HEK293 (cell line): ENCODE data around the gene LY6G5B.

ENCODE experiments used
- CTCF ChIA-PET: fragments of 350-600 bp; formaldehyde crosslinking; extraction: SDS; loops from one replicate; lab custom pipeline; 2021; ENCODE audit warnings: antibody characterized with exemption; lab: Yijun Ruan, JAX
- POLR2A ChIA-PET: fragments of 300-600 bp; formaldehyde crosslinking; extraction: SDS; loops from one replicate; lab custom pipeline; 2020; ENCODE audit warnings: antibody characterized with exemption, inconsistent platforms; lab: Yijun Ruan, JAX
- H3K27ac ChIP-seq: fragments of 200-500 bp; sonication (Bioruptor generic); 2 replicates; pipeline ENCODE4 v1.5.1; 2014; ENCODE audit warnings: low read depth, low read length, control low read depth, inconsistent platforms; ENCODE audit errors: extremely low read depth
- H3K36me3 ChIP-seq, 2 experiments: fragments of 200-500 bp in 1 of 2; sonication (Bioruptor generic) in 1 of 2; 1 replicate in 1 of 2; 2 replicates in 1 of 2; pipeline ENCODE4 v1.5.1; 2014 to 2017; ENCODE audit warnings: inconsistent platforms in 2 of 2, low read length in 2 of 2; ENCODE audit not compliant: control insufficient read depth in 2 of 2, insufficient read depth in 1 of 2
- H3K4me1 ChIP-seq: fragments of 200-500 bp; sonication (Bioruptor generic); 2 replicates; pipeline ENCODE4 v1.5.1; 2014; ENCODE audit warnings: mild to moderate bottlenecking, low read length, inconsistent platforms; ENCODE audit not compliant: control insufficient read depth, insufficient read depth
- H3K4me3 ChIP-seq: 2 replicates; pipeline ENCODE4 v1.5.1; 2011; ENCODE audit warnings: low read depth, mild to moderate bottlenecking, control low read depth, low read length, moderate library complexity
- H3K9me3 ChIP-seq: fragments of 200-500 bp; sonication (Bioruptor generic); 2 replicates; pipeline ENCODE4 v1.5.1; 2014; ENCODE audit warnings: low read depth, low read length, inconsistent platforms; ENCODE audit not compliant: control insufficient read depth, insufficient read depth
- BCL11A ChIP-seq: fragments of 450-650 bp; formaldehyde crosslinking; IDR thresholded peaks from 2 replicates; pipeline ENCODE4 v1.5.1; 2016; ENCODE audit warnings: low read depth, missing biosample characterization, missing genetic modification characterization
- BCL11B ChIP-seq: fragments of 450-650 bp; formaldehyde crosslinking; IDR thresholded peaks from 2 replicates; pipeline ENCODE4 v1.5.1; 2016; ENCODE audit warnings: low read depth, missing biosample characterization, missing genetic modification characterization
- GLIS1 ChIP-seq: fragments of 450-650 bp; formaldehyde crosslinking; IDR thresholded peaks from 2 replicates; pipeline ENCODE4 v1.5.1; 2016; ENCODE audit warnings: missing biosample characterization, missing genetic modification characterization
- MEIS1 ChIP-seq: sonication (generic); formaldehyde crosslinking; IDR thresholded peaks from 2 replicates; pipeline ENCODE4 v1.8.1; 2022; ENCODE audit warnings: missing genetic modification reagents, mild to moderate bottlenecking, borderline replicate concordance
- OVOL3 ChIP-seq: fragments of 450-650 bp; formaldehyde crosslinking; IDR thresholded peaks from 2 replicates; pipeline ENCODE4 v1.5.1; 2016; ENCODE audit warnings: missing biosample characterization, missing genetic modification characterization
- PRDM10 ChIP-seq: fragments of 450-650 bp; formaldehyde crosslinking; IDR thresholded peaks from 2 replicates; pipeline ENCODE4 v1.5.1; 2016; ENCODE audit warnings: missing biosample characterization, missing genetic modification characterization
- SALL2 ChIP-seq: fragments of 450-650 bp; formaldehyde crosslinking; IDR thresholded peaks from 2 replicates; pipeline ENCODE4 v1.5.0; 2017; ENCODE audit warnings: missing biosample characterization, mild to moderate bottlenecking, missing genetic modification characterization, borderline replicate concordance
- SETDB1 ChIP-seq: IDR thresholded peaks from one replicate; pipeline ENCODE4 v1.6.1; 2017; ENCODE audit warnings: mild to moderate bottlenecking, low read length, moderate library complexity, mixed read lengths; ENCODE audit not compliant: insufficient read length
- YY1 ChIP-seq: fragments of 450-650 bp; formaldehyde crosslinking; IDR thresholded peaks from 2 replicates; pipeline ENCODE4 v1.5.1; 2018; ENCODE audit warnings: missing biosample characterization, missing genetic modification characterization
- ZBTB20 ChIP-seq: fragments of 450-650 bp; formaldehyde crosslinking; IDR thresholded peaks from 2 replicates; pipeline ENCODE4 v1.5.1; 2016; ENCODE audit warnings: missing biosample characterization, missing genetic modification characterization
- ZFP3 ChIP-seq: fragments of 450-650 bp; formaldehyde crosslinking; IDR thresholded peaks from 2 replicates; pipeline ENCODE4 v1.5.1; 2016; ENCODE audit warnings: low read depth, missing biosample characterization, missing genetic modification characterization
- ZNF174 ChIP-seq: fragments of 450-650 bp; formaldehyde crosslinking; IDR thresholded peaks from 2 replicates; pipeline ENCODE4 v1.5.0; 2017; ENCODE audit warnings: missing biosample characterization, mild to moderate bottlenecking, missing genetic modification characterization
- ZNF324 ChIP-seq: fragments of 450-650 bp; formaldehyde crosslinking; IDR thresholded peaks from 2 replicates; pipeline ENCODE4 v1.5.1; 2016; ENCODE audit warnings: missing biosample characterization, missing genetic modification characterization
- ZNF433 ChIP-seq: fragments of 450-650 bp; formaldehyde crosslinking; IDR thresholded peaks from 2 replicates; pipeline ENCODE4 v1.5.1; 2016; ENCODE audit warnings: missing biosample characterization, missing genetic modification characterization, low read depth
- ZNF488 ChIP-seq: fragments of 450-650 bp; formaldehyde crosslinking; IDR thresholded peaks from 2 replicates; pipeline ENCODE4 v1.5.1; 2016; ENCODE audit warnings: missing biosample characterization, missing genetic modification characterization
- ZNF558 ChIP-seq: fragments of 450-650 bp; formaldehyde crosslinking; IDR thresholded peaks from 2 replicates; pipeline ENCODE4 v1.5.1; 2016; ENCODE audit warnings: missing biosample characterization, missing genetic modification characterization
- ZNF76 ChIP-seq: fragments of 450-650 bp; formaldehyde crosslinking; IDR thresholded peaks from 2 replicates; pipeline ENCODE4; 2016; ENCODE audit warnings: low read depth, missing biosample characterization, missing genetic modification characterization, borderline replicate concordance
- ZNF837 ChIP-seq: fragments of 450-650 bp; formaldehyde crosslinking; IDR thresholded peaks from 2 replicates; pipeline ENCODE4 v1.5.1; 2016; ENCODE audit warnings: missing biosample characterization, missing genetic modification characterization
- TF ChIP-seq, protein P1 (sequence below): fragments of 450-650 bp; formaldehyde crosslinking; IDR thresholded peaks from 2 replicates; pipeline ENCODE4 v1.5.1; 2016; ENCODE audit warnings: missing biosample characterization, missing genetic modification characterization
- TF ChIP-seq, protein P2 (sequence below): fragments of 450-650 bp; formaldehyde crosslinking; IDR thresholded peaks from 2 replicates; pipeline ENCODE4 v1.5.1; 2016; ENCODE audit warnings: missing biosample characterization, missing genetic modification characterization

The LY6G5B gene

DNA sequence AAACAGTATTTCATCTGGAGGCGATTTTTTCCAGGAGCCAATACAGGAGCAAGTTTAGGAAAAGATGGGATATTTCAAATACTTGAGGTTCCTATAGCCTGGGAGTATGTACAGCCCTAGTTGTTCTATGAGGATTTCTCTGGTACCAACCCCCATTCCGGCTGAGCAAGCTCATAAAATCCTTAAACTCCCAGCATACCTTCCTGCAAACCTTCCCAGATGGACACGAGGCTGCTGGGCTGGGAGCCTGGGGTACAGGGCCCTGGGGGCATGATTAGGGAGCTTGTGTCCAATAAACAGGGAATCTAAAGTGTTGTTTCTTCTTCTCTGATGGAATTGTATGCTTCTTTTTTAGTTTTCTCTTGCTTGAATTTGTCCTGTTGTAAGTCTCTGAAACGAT lies 47.8 kb upstream of the LY6G5B start:
- TF ChIP-seq ZNF837 (tag by site-specific recombination) (no peak), ZBTB20 (tag by site-specific recombination) (0 out of 2 replicates have a peak, but pooled peaks have one; percentile 19), ZNF174 (no peak), ZNF433 (no peak), ZNF488 (tag by site-specific recombination) (no peak), ZNF558 (tag by site-specific recombination) (no peak), BCL11B (tag by site-specific recombination) (no peak), YY1 (peak; percentile 2; the same call in 1 of the 2 replicates), ZNF76 (tag by site-specific recombination) (peak; percentile 77), ZFP3 (no peak), ZNF324 (no peak), MEIS1 (no peak), BCL11A (tag by site-specific recombination) (no peak), SALL2 (tag by site-specific recombination) (no peak), PRDM10 (tag by site-specific recombination) (no peak), GLIS1 (tag by site-specific recombination) (no peak), OVOL3 (no peak), SETDB1 (no peak)
- TF ChIP-seq, protein P1, sequence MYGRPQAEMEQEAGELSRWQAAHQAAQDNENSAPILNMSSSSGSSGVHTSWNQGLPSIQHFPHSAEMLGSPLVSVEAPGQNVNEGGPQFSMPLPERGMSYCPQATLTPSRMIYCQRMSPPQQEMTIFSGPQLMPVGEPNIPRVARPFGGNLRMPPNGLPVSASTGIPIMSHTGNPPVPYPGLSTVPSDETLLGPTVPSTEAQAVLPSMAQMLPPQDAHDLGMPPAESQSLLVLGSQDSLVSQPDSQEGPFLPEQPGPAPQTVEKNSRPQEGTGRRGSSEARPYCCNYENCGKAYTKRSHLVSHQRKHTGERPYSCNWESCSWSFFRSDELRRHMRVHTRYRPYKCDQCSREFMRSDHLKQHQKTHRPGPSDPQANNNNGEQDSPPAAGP (tag by site-specific recombination): no peak
- TF ChIP-seq, protein P2, sequence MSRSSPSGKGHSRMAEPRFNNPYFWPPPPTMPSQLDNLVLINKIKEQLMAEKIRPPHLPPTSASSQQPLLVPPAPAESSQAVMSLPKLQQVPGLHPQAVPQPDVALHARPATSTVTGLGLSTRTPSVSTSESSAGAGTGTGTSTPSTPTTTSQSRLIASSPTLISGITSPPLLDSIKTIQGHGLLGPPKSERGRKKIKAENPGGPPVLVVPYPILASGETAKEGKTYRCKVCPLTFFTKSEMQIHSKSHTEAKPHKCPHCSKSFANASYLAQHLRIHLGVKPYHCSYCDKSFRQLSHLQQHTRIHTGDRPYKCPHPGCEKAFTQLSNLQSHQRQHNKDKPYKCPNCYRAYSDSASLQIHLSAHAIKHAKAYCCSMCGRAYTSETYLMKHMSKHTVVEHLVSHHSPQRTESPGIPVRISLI: no peak
- Histone ChIP-seq H3K4me3 (peak overlapping the region; percentile 97), H3K4me1 (peaks cover 7% of the 10 kb centered on the region; the same call in 1 of the 2 replicates), H3K36me3 (peaks cover 39 to 58% of the 10 kb centered on the region in 2 experiments), H3K27ac (peak overlapping the region; percentile 99), H3K9me3 (no peaks in the 10 kb centered on the region)
- POLR2A ChIA-PET: interaction anchor here (0.6 to 9.7 kb wide), 17 partner anchors 13 to 1349 kb away, joined by 3 to 123 read pairs (median 4); partner anchors contain the start of genes ATP6V1G2, BAG6, C6orf47 and DDX39B
- CTCF ChIA-PET: interaction anchor here (0.7 to 1.4 kb wide), 5 partner anchors 12 to 42 kb away, joined by 3 to 7 read pairs (median 3); no protein-coding TSS in a partner anchor
